Astrocyte (in vitro differentiated cells and primary cell): ENCODE measurements around the gene VDR. TPM values are rescaled to one million over a fixed set of nuclear protein-coding genes. Genes with fewer than 3 reads are reported as not detected.

Source experiments
- DNase-seq: peaks from one replicate; pipeline ENCODE4 v3.0.0-alpha.2; 2010; ENCODE audit warnings: low read depth
- FAIRE-seq: peaks from 2 replicates; lab custom pipeline; 2011; peaks lifted over from hg19 to GRCh38; lab: Jason Lieb, UNC
- H2AFZ ChIP-seq: 2 replicates; pipeline ENCODE4 v1.6.0; 2012; ENCODE audit warnings: low read depth, low read length, inconsistent platforms
- H3K27ac ChIP-seq: 2 replicates; pipeline ENCODE4 v1.5.1; 2011; ENCODE audit warnings: low read depth, low read length, inconsistent platforms
- H3K27me3 ChIP-seq: 2 replicates; pipeline ENCODE4 v1.6.0; 2011; ENCODE audit warnings: low read length, inconsistent platforms; ENCODE audit not compliant: insufficient read depth
- H3K36me3 ChIP-seq: 2 replicates; pipeline ENCODE4 v1.5.1; 2011; ENCODE audit warnings: low read length, inconsistent platforms; ENCODE audit not compliant: insufficient read depth
- H3K4me1 ChIP-seq: 2 replicates; pipeline ENCODE4 v1.5.1; 2011; ENCODE audit warnings: low read length, inconsistent platforms; ENCODE audit not compliant: insufficient read depth
- H3K4me2 ChIP-seq: 2 replicates; pipeline ENCODE4 v1.6.0; 2012; ENCODE audit warnings: low read length, inconsistent platforms
- H3K4me3 ChIP-seq: 2 replicates; pipeline ENCODE4 v1.5.1; 2011; ENCODE audit warnings: low read depth, mild to moderate bottlenecking, low read length, inconsistent platforms; ENCODE audit not compliant: insufficient read depth
- H3K79me2 ChIP-seq: 2 replicates; pipeline ENCODE4 v1.6.0; 2012; ENCODE audit warnings: mild to moderate bottlenecking, low read length, inconsistent platforms; ENCODE audit not compliant: insufficient read depth
- H3K9ac ChIP-seq: 2 replicates; pipeline ENCODE4 v1.6.0; 2012; ENCODE audit warnings: mild to moderate bottlenecking, low read length, inconsistent platforms
- H3K9me3 ChIP-seq: 2 replicates; pipeline ENCODE4 v1.5.1; 2012; ENCODE audit warnings: low read depth, mild to moderate bottlenecking, low read length, inconsistent platforms; ENCODE audit not compliant: insufficient read depth
- H4K20me1 ChIP-seq: 2 replicates; pipeline ENCODE4 v1.6.0; 2012; ENCODE audit warnings: low read length, inconsistent platforms; ENCODE audit not compliant: insufficient read depth
- H3K27ac Mint-ChIP-seq: one replicate; pipeline ENCODE4 v1.8.0; 2021; ENCODE audit warnings: mild to moderate bottlenecking, mixed read lengths; ENCODE audit not compliant: unreplicated experiment
- H3K27me3 Mint-ChIP-seq: one replicate; pipeline ENCODE4 v1.8.0; 2021; ENCODE audit warnings: low read depth, mixed read lengths; ENCODE audit not compliant: unreplicated experiment
- H3K36me3 Mint-ChIP-seq: one replicate; pipeline ENCODE4 v1.8.0; 2021; ENCODE audit warnings: low read depth, mixed read lengths; ENCODE audit not compliant: unreplicated experiment
- H3K4me1 Mint-ChIP-seq: one replicate; pipeline ENCODE4 v1.8.0; 2021; ENCODE audit warnings: low read depth, mixed read lengths; ENCODE audit not compliant: unreplicated experiment
- H3K4me3 Mint-ChIP-seq: one replicate; pipeline ENCODE4 v1.8.0; 2021; ENCODE audit warnings: mild to moderate bottlenecking, moderate library complexity, mixed read lengths; ENCODE audit not compliant: unreplicated experiment
- H3K9me3 Mint-ChIP-seq: one replicate; pipeline ENCODE4 v1.8.0; 2021; ENCODE audit warnings: mild to moderate bottlenecking, mixed read lengths; ENCODE audit not compliant: unreplicated experiment
- EZH2 ChIP-seq: IDR thresholded peaks from 2 replicates; pipeline ENCODE4 v1.6.1; 2012; ENCODE audit warnings: mild to moderate bottlenecking, low read length, inconsistent platforms; ENCODE audit not compliant: insufficient read depth
- total RNA-seq: library from RNA; stranded (reverse); gene quantifications from 2 replicates; pipeline ENCODE4 v1.2.1, GENCODE V29; 2021
- TF ChIP-seq, protein P1 (sequence below): IDR thresholded peaks from 2 replicates; pipeline ENCODE4 v1.5.1; 2011; ENCODE audit warnings: low read depth, mild to moderate bottlenecking, inconsistent platforms, low read length, moderate library complexity; ENCODE audit not compliant: insufficient read depth

Gene VDR
- total RNA-seq, 1 donor from 2014 or later: 6.6 TPM

DNA sequence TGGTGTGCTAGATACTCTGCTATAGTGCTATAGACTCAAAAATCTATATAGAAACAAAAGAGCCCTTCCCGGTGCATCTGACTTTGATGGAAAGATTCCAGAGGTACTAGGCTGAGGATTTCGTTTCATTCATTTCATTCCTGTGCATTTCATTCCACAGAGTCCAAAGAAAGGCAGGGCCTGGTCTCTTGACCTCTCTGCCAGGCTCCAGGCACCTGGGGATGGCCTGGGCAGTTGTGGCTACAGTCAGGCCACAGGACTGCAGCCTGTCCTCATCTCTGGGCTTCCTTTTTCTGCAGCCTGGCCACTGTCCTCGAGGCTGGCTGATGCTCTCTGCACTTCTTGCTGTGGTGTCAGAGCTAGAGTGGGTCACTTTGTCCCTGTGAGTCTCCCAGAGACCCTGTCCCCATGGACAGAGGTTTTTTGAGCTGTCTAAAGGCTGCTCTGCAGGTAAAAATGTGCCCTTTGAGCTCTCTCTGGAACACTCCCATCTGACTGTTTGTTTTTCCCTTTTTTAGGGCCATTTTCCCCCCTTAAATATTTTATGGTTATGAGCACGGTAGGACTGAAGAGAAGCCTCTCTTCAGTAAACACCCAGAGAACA, 3.2 kb upstream of the VDR start:
- Histone ChIP-seq H3K4me1 (peaks cover 23% of the 10 kb centered on the region), H3K9ac (no peak overlapping the region), H2AFZ (no peak overlapping the region), H3K4me3 (no peak overlapping the region), H3K36me3 (no peaks in the 10 kb centered on the region), H3K27ac (no peak overlapping the region), H3K4me2 (no peak overlapping the region), H3K79me2 (no peaks in the 10 kb centered on the region), H3K27me3 (peaks cover 47% of the 10 kb centered on the region), H4K20me1 (peaks cover 9% of the 10 kb centered on the region), H3K9me3 (no peaks in the 10 kb centered on the region)
- peaks cover 16% of the 10 kb centered on the region for H3K4me1 Mint-ChIP-seq
- H3K4me3 Mint-ChIP-seq: no peak overlapping the region
- no peak for FAIRE-seq
- no peak overlapping the region for H3K27ac Mint-ChIP-seq
- no peaks in the 10 kb centered on the region for H3K9me3 Mint-ChIP-seq
- H3K27me3 Mint-ChIP-seq: peaks cover 39% of the 10 kb centered on the region
- no peak for DNase-seq
- no peak for TF ChIP-seq EZH2
- no peaks in the 10 kb centered on the region for H3K36me3 Mint-ChIP-seq

DNA sequence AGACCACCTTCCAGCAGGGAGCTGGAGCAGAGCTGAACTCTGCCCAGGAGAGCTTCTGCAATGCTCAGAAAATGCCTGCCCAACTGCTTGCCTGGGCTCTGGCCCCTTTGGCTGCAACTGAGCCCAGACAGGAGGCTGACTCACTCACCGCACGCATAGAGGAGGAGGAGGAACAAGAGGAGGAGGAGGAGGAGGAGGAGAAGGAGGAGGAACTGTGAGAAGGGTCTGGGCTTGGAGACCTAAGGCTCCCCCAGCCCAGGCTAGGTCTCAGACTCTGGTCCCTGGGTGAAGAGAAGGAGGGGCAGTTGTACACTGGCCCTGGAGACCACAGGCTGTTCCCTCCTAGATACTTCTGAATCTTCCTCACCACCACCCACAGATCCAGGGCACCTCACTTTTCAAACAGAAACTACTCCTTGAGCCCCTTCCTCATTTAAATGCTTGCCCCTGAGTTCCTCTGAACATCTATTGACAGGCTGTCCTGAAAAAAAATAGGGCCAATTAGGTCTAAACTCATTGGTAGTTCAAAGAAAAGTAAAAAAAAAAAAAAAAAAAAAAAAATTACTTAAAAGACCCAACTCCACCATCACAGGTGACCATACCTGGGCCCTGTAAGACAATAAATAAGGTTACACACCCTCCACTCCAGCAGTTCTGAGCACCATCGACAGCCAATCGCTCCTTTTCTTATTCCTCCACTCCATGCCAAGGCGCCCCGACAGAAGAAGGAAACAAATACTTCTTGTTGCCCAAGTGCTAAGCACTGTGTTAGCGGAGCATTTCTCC, 674 bp downstream of the VDR start:
- peaks cover 18% of the 10 kb centered on the region for H3K79me2 ChIP-seq
- peak overlapping the region; percentile 68 for H3K9ac ChIP-seq
- TF ChIP-seq, protein P1, sequence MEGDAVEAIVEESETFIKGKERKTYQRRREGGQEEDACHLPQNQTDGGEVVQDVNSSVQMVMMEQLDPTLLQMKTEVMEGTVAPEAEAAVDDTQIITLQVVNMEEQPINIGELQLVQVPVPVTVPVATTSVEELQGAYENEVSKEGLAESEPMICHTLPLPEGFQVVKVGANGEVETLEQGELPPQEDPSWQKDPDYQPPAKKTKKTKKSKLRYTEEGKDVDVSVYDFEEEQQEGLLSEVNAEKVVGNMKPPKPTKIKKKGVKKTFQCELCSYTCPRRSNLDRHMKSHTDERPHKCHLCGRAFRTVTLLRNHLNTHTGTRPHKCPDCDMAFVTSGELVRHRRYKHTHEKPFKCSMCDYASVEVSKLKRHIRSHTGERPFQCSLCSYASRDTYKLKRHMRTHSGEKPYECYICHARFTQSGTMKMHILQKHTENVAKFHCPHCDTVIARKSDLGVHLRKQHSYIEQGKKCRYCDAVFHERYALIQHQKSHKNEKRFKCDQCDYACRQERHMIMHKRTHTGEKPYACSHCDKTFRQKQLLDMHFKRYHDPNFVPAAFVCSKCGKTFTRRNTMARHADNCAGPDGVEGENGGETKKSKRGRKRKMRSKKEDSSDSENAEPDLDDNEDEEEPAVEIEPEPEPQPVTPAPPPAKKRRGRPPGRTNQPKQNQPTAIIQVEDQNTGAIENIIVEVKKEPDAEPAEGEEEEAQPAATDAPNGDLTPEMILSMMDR: no peak
- no peak for TF ChIP-seq EZH2
- Mint-ChIP-seq H3K4me1 (peaks cover 17% of the 10 kb centered on the region), H3K27ac (no peak overlapping the region), H3K27me3 (peaks cover 54% of the 10 kb centered on the region), H3K9me3 (peaks cover 4% of the 10 kb centered on the region), H3K4me3 (peak overlapping the region; percentile 81), H3K36me3 (no peaks in the 10 kb centered on the region)
- peaks cover 37% of the 10 kb centered on the region for H3K27me3 ChIP-seq
- FAIRE-seq (no peak), DNase-seq (peak; percentile 84)
- H4K20me1 ChIP-seq: peaks cover 36% of the 10 kb centered on the region
- H3K36me3 ChIP-seq: no peaks in the 10 kb centered on the region
- peak overlapping the region; percentile 81 for H3K4me3 ChIP-seq
- peak overlapping the region; percentile 96 for H3K4me2 ChIP-seq
- H3K9me3 ChIP-seq: no peaks in the 10 kb centered on the region
- H3K4me1 ChIP-seq: peaks cover 29% of the 10 kb centered on the region
- H2AFZ ChIP-seq: peak overlapping the region; percentile 79
- H3K27ac ChIP-seq: peak overlapping the region; percentile 39

DNA sequence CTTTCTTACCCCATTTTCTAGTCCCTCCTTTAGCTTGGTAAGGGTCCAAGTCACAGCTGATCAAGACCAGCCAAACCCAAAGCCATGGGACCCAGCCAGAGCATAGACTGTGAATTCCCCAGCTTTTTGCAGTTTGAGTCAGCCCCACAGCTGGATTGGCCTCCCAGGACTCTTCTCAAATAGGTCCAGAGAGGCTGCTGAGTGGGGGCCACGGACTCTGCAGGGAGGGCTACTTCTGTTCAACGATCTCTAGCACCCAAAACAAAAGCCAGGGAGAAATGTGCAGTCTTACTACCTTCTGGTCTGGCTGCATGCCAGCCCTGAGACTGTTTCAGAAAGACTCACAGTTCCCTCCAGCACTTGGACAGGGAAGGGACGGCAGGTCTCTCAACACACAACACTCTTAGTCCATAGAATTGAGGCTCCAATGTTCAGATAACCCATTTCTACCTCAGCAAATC, 1.6 kb downstream of the VDR start:
- peak; percentile 87 for DNase-seq
- Histone ChIP-seq H3K36me3 (no peaks in the 10 kb centered on the region), H3K27me3 (peaks cover 31% of the 10 kb centered on the region), H3K9ac (peak overlapping the region; percentile 42), H3K4me1 (peaks cover 29% of the 10 kb centered on the region), H3K4me3 (peak overlapping the region; percentile 81), H2AFZ (no peak overlapping the region), H3K4me2 (peak overlapping the region; percentile 96), H3K27ac (peak overlapping the region; percentile 39), H4K20me1 (peaks cover 41% of the 10 kb centered on the region), H3K79me2 (peaks cover 18% of the 10 kb centered on the region), H3K9me3 (no peaks in the 10 kb centered on the region)
- TF ChIP-seq, protein P1: no peak
- TF ChIP-seq EZH2: no peak
- Mint-ChIP-seq H3K4me3 (peak overlapping the region; percentile 81), H3K27me3 (peaks cover 55% of the 10 kb centered on the region), H3K4me1 (peaks cover 17% of the 10 kb centered on the region), H3K36me3 (no peaks in the 10 kb centered on the region), H3K9me3 (peaks cover 4% of the 10 kb centered on the region), H3K27ac (peak overlapping the region; percentile 27)
- no peak for FAIRE-seq
